ENCODE measurements around the gene ABTB1.

ABTB1 gene

DNA sequence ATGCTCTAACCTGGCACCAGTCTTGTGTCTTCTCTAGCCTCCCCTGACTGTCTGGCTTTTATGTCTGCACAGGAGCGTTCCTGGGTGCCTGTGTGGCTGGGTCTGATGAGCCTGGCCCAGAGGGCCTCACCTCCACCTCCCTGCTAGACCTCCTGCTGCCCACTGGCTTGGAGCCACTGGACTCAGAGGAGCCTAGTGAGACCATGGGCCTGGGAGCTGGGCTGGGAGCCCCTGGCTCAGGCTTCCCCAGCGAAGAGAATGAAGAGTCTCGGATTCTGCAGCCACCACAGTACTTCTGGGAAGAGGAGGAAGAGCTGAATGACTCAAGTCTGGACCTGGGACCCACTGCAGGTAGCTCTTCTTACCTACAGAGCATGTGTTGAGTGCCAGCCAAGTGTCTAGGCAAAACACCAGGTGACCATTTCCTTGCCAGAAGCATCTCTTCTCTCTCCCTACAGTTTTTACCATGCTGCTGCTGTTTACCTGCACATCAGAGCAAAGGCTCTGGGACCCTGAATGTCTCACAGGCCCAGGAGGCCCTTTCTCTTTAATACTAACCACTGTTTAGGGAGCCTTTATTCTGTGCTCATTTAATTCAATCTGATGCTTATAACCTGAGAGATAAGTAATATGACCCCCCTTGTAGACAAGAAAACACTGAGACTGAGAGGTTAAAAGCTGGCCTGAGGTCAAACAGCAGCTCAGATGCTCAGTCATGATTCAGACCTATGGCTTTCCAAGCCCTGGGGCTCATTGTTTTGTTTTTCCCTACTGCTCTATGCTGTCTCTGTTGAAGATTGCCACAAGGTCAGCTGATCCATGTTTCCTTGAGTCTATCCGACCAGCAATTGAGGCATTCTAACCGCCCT, 33.3 kb upstream of the ABTB1 start:
- H3K4me2 ChIP-seq (ENCODE audit: insufficient read depth, low read length, poor library complexity, severe bottlenecking), result no peak overlapping the region
- no peak overlapping the region for H3K18ac ChIP-seq (ENCODE audit: low read length)
- H3K4me1 ChIP-seq (ENCODE audit: control insufficient read depth in 2 of 2, insufficient read depth in 1 of 2, low read depth in 1 of 2, low read length in 2 of 2), result no peaks in the 10 kb centered on the region
- H3K4ac ChIP-seq (ENCODE audit: low read length), result no peak overlapping the region
- H3K9ac ChIP-seq (ENCODE audit: low read depth, low read length, poor library complexity), result peak overlapping the region; percentile 36
- H2BK15ac ChIP-seq (ENCODE audit: low read length), result no peak overlapping the region
- H2BK120ac ChIP-seq (ENCODE audit: low read depth, low read length), result no peak overlapping the region
- no peak overlapping the region for H3K27ac ChIP-seq (replicated peaks; ENCODE audit: low read length)
- H3K36me3 ChIP-seq (replicated peaks in 1 of 2; ENCODE audit: control insufficient read depth in 2 of 2, insufficient read depth in 2 of 2, low read length in 2 of 2), result peaks cover 2 to 45% of the 10 kb centered on the region in 2 donors
- WGBS, 2 donors (ENCODE audit: extremely low coverage in 2 of 2, insufficient read length in 2 of 2, insufficient replicate concordance in 1 of 2), result no CpG with 5 or more reads among the region's 5 CpGs
- no peak overlapping the region for H3K23ac ChIP-seq (ENCODE audit: low read depth, low read length, poor library complexity)
- no peak overlapping the region for H4K91ac ChIP-seq (ENCODE audit: low read depth, low read length, poor library complexity)
- no peak overlapping the region for H2AK5ac ChIP-seq (ENCODE audit: low read depth, low read length)
- DNase-seq (ENCODE audit: low spot score), result no peak
- no peak overlapping the region for H4K8ac ChIP-seq (ENCODE audit: low read depth, low read length)
- H3K14ac ChIP-seq (ENCODE audit: low read length), result peak overlapping the region; percentile 77
- no peak overlapping the region for H3K4me3 ChIP-seq (ENCODE audit: low read length in 2 of 2)
- H2BK12ac ChIP-seq (ENCODE audit: low read length), result no peak overlapping the region
- no peak overlapping the region for H2AFZ ChIP-seq (ENCODE audit: low read length)
- no peaks in the 10 kb centered on the region for H3K9me3 ChIP-seq (replicated peaks in 1 of 2; ENCODE audit: control insufficient read depth in 2 of 2, insufficient read depth in 1 of 2, low read depth in 1 of 2, low read length in 2 of 2)
- no peaks in the 10 kb centered on the region for H3K79me1 ChIP-seq (ENCODE audit: low read depth, low read length)
- no peak overlapping the region for H2BK5ac ChIP-seq (ENCODE audit: low read length)
- H3K27me3 ChIP-seq (ENCODE audit: control insufficient read depth in 3 of 3, insufficient read depth in 3 of 3, low read depth in 1 of 3, low read length in 3 of 3), result no peaks in the 10 kb centered on the region

DNA sequence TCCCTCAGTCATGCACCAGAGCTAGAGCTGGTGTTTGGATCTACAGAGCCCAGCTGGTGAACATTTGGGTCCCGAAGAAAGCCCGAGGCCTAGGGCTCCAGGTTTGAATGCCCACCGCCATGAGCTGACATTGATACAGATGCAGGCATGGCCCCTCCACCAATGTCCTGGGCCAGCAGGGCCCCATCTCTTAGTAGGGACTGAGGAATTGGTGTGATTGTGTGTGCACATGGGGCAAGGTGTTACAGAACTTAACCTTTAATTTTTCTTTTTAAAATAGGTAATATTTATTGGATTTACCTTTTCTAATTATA, 32.8 kb upstream of the ABTB1 start:
- Histone ChIP-seq H3K23ac (ENCODE audit: low read depth, low read length, poor library complexity) (no peak overlapping the region), H3K9me3 (replicated peaks in 1 of 2; ENCODE audit: control insufficient read depth in 2 of 2, insufficient read depth in 1 of 2, low read depth in 1 of 2, low read length in 2 of 2) (no peaks in the 10 kb centered on the region), H3K27me3 (ENCODE audit: control insufficient read depth in 3 of 3, insufficient read depth in 3 of 3, low read depth in 1 of 3, low read length in 3 of 3) (no peaks in the 10 kb centered on the region), H4K8ac (ENCODE audit: low read depth, low read length) (no peak overlapping the region), H2BK5ac (ENCODE audit: low read length) (no peak overlapping the region), H3K4ac (ENCODE audit: low read length) (no peak overlapping the region), H3K36me3 (replicated peaks in 1 of 2; ENCODE audit: control insufficient read depth in 2 of 2, insufficient read depth in 2 of 2, low read length in 2 of 2) (peaks cover 2 to 51% of the 10 kb centered on the region in 2 donors), H2BK15ac (ENCODE audit: low read length) (no peak overlapping the region), H2BK120ac (ENCODE audit: low read depth, low read length) (no peak overlapping the region), H2BK12ac (ENCODE audit: low read length) (no peak overlapping the region), H2AFZ (ENCODE audit: low read length) (no peak overlapping the region), H3K4me1 (ENCODE audit: control insufficient read depth in 2 of 2, insufficient read depth in 1 of 2, low read depth in 1 of 2, low read length in 2 of 2) (no peaks in the 10 kb centered on the region), H3K4me3 (ENCODE audit: low read length in 2 of 2) (no peak overlapping the region), H3K14ac (ENCODE audit: low read length) (no peak overlapping the region), H3K4me2 (ENCODE audit: insufficient read depth, low read length, poor library complexity, severe bottlenecking) (no peak overlapping the region), H3K27ac (replicated peaks; ENCODE audit: low read length) (no peak overlapping the region), H3K79me1 (ENCODE audit: low read depth, low read length) (no peaks in the 10 kb centered on the region), H4K91ac (ENCODE audit: low read depth, low read length, poor library complexity) (no peak overlapping the region), H3K9ac (ENCODE audit: low read depth, low read length, poor library complexity) (no peak overlapping the region), H3K18ac (ENCODE audit: low read length) (no peak overlapping the region), H2AK5ac (ENCODE audit: low read depth, low read length) (no peak overlapping the region)
- no CpG with 5 or more reads among the region's 3 CpGs for WGBS, 2 donors (ENCODE audit: extremely low coverage in 2 of 2, insufficient read length in 2 of 2, insufficient replicate concordance in 1 of 2)
- DNase-seq (ENCODE audit: low spot score), result no peak

DNA sequence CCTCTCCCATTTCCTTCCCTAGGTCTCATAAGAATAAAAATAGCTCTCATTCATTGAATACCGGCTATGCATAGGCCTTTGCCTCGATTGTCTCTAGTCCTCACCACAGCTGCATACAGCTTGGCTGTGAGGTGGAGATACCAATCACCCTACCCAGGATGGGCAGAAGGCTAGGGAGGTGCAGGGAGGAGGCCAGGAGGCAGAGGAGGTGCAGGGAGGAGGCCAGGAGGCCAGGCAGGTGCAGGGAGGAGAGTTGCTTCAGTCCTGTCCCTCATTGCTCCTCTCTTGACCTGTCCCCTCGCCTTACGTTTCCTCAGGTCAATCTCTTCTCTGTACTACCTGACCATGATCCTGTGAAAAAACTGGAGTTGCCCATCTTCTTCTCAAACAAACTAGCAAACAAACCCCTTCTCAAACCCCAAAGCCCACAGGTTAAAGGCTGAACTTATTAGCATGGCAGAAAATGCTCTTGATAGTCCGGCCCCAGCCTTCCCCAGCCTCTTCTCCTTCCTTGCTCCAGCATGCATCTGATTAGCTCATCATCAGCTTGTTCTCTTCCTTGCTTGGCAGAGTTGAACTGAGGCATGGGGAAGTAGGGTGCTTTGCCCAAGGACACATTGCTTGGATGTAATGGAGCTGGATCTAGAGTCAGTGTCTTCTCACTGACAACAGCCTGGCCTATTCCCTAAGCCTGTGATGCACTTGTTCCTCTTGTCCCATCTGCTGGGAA, 27.9 kb upstream of the ABTB1 start:
- no peak overlapping the region for H4K8ac ChIP-seq (ENCODE audit: low read depth, low read length)
- H2BK12ac ChIP-seq (ENCODE audit: low read length), result no peak overlapping the region
- H2AFZ ChIP-seq (ENCODE audit: low read length), result no peak overlapping the region
- H2AK5ac ChIP-seq (ENCODE audit: low read depth, low read length), result no peak overlapping the region
- H2BK15ac ChIP-seq (ENCODE audit: low read length), result no peak overlapping the region
- no peaks in the 10 kb centered on the region for H3K79me1 ChIP-seq (ENCODE audit: low read depth, low read length)
- no CpG with 5 or more reads among the region's 5 CpGs for WGBS, 2 donors (ENCODE audit: extremely low coverage in 2 of 2, insufficient read length in 2 of 2, insufficient replicate concordance in 1 of 2)
- H3K27me3 ChIP-seq (ENCODE audit: control insufficient read depth in 3 of 3, insufficient read depth in 3 of 3, low read depth in 1 of 3, low read length in 3 of 3), result no peaks in the 10 kb centered on the region
- H2BK120ac ChIP-seq (ENCODE audit: low read depth, low read length), result no peak overlapping the region
- no peak overlapping the region for H2BK5ac ChIP-seq (ENCODE audit: low read length)
- no peaks in the 10 kb centered on the region for H3K9me3 ChIP-seq (replicated peaks in 1 of 2; ENCODE audit: control insufficient read depth in 2 of 2, insufficient read depth in 1 of 2, low read depth in 1 of 2, low read length in 2 of 2)
- H3K4me1 ChIP-seq (ENCODE audit: control insufficient read depth in 2 of 2, insufficient read depth in 1 of 2, low read depth in 1 of 2, low read length in 2 of 2), result peaks cover 0 to 5% of the 10 kb centered on the region in 2 donors
- H3K14ac ChIP-seq (ENCODE audit: low read length), result peak overlapping the region; percentile 42
- H3K4me2 ChIP-seq (ENCODE audit: insufficient read depth, low read length, poor library complexity, severe bottlenecking), result no peak overlapping the region
- H3K27ac ChIP-seq (replicated peaks; ENCODE audit: low read length), result no peak overlapping the region
- no peak overlapping the region for H3K23ac ChIP-seq (ENCODE audit: low read depth, low read length, poor library complexity)
- H3K4ac ChIP-seq (ENCODE audit: low read length), result no peak overlapping the region
- peaks cover 2 to 80% of the 10 kb centered on the region in 2 donors for H3K36me3 ChIP-seq (replicated peaks in 1 of 2; ENCODE audit: control insufficient read depth in 2 of 2, insufficient read depth in 2 of 2, low read length in 2 of 2)
- H3K4me3 ChIP-seq (ENCODE audit: low read length in 2 of 2), result no peak overlapping the region
- DNase-seq (ENCODE audit: low spot score), result no peak
- no peak overlapping the region for H3K9ac ChIP-seq (ENCODE audit: low read depth, low read length, poor library complexity)
- no peak overlapping the region for H3K18ac ChIP-seq (ENCODE audit: low read length)
- H4K91ac ChIP-seq (ENCODE audit: low read depth, low read length, poor library complexity), result no peak overlapping the region

DNA sequence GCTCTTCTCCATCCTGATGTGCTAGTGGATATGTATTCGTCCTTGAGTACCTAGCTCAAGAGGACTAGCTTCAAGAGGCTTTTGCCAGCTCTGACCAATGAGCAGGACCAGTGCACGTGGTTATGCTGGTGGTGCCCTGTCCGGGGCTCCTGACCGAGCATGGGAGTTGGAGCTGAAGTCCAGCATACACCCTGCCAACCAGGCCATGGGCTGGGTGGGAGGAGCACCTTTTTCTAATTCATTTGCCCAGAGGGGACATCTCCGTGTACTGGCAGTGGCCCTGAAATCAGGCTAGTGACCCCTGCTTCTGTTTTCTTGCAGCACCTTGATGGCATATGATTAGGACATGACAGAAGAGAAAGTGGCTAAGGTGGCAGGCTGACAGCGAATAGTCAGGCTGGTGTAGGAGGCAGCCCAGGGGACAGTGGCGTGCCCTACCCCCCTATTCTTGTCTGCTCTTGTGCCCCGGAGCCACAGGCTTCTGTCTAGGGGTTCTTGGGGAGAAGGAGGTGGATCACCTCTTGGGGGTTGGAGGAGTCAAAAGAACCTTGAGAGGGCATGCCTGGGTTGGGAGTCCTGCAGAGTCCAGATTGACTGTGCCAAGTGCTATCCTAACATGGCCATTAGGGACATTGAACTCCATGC, 27.3 kb upstream of the ABTB1 start:
- no peak overlapping the region for H2BK120ac ChIP-seq (ENCODE audit: low read depth, low read length)
- no peaks in the 10 kb centered on the region for H3K79me1 ChIP-seq (ENCODE audit: low read depth, low read length)
- H3K23ac ChIP-seq (ENCODE audit: low read depth, low read length, poor library complexity), result no peak overlapping the region
- peaks cover 2 to 80% of the 10 kb centered on the region in 2 donors for H3K36me3 ChIP-seq (replicated peaks in 1 of 2; ENCODE audit: control insufficient read depth in 2 of 2, insufficient read depth in 2 of 2, low read length in 2 of 2)
- no peak overlapping the region for H2BK12ac ChIP-seq (ENCODE audit: low read length)
- H3K18ac ChIP-seq (ENCODE audit: low read length), result no peak overlapping the region
- no CpG with 5 or more reads among the region's 8 CpGs for WGBS, 2 donors (ENCODE audit: extremely low coverage in 2 of 2, insufficient read length in 2 of 2, insufficient replicate concordance in 1 of 2)
- DNase-seq (ENCODE audit: low spot score), result no peak
- H2BK5ac ChIP-seq (ENCODE audit: low read length), result no peak overlapping the region
- no peak overlapping the region for H2AK5ac ChIP-seq (ENCODE audit: low read depth, low read length)
- H3K4me2 ChIP-seq (ENCODE audit: insufficient read depth, low read length, poor library complexity, severe bottlenecking), result no peak overlapping the region
- H2AFZ ChIP-seq (ENCODE audit: low read length), result no peak overlapping the region
- no peak overlapping the region for H4K8ac ChIP-seq (ENCODE audit: low read depth, low read length)
- H3K9me3 ChIP-seq (replicated peaks in 1 of 2; ENCODE audit: control insufficient read depth in 2 of 2, insufficient read depth in 1 of 2, low read depth in 1 of 2, low read length in 2 of 2), result no peaks in the 10 kb centered on the region
- peaks cover 0 to 5% of the 10 kb centered on the region in 2 donors for H3K4me1 ChIP-seq (ENCODE audit: control insufficient read depth in 2 of 2, insufficient read depth in 1 of 2, low read depth in 1 of 2, low read length in 2 of 2)
- H3K9ac ChIP-seq (ENCODE audit: low read depth, low read length, poor library complexity), result no peak overlapping the region
- no peak overlapping the region for H3K27ac ChIP-seq (replicated peaks; ENCODE audit: low read length)
- no peak overlapping the region for H3K14ac ChIP-seq (ENCODE audit: low read length)
- no peaks in the 10 kb centered on the region for H3K27me3 ChIP-seq (ENCODE audit: control insufficient read depth in 3 of 3, insufficient read depth in 3 of 3, low read depth in 1 of 3, low read length in 3 of 3)
- H4K91ac ChIP-seq (ENCODE audit: low read depth, low read length, poor library complexity), result no peak overlapping the region
- H3K4ac ChIP-seq (ENCODE audit: low read length), result no peak overlapping the region
- no peak overlapping the region for H3K4me3 ChIP-seq (ENCODE audit: low read length in 2 of 2)
- H2BK15ac ChIP-seq (ENCODE audit: low read length), result no peak overlapping the region
